HEK293 (cell line): ENCODE data around the gene INO80.

Experiments
- CTCF ChIA-PET: fragments of 350-600 bp; formaldehyde crosslinking; extraction: SDS; loops from one replicate; lab custom pipeline; 2021; ENCODE audit warnings: antibody characterized with exemption; lab: Yijun Ruan, JAX
- POLR2A ChIA-PET: fragments of 300-600 bp; formaldehyde crosslinking; extraction: SDS; loops from one replicate; lab custom pipeline; 2020; ENCODE audit warnings: antibody characterized with exemption, inconsistent platforms; lab: Yijun Ruan, JAX
- H3K27ac ChIP-seq: fragments of 200-500 bp; sonication (Bioruptor generic); 2 replicates; pipeline ENCODE4 v1.5.1; 2014; ENCODE audit warnings: low read depth, low read length, control low read depth, inconsistent platforms; ENCODE audit errors: extremely low read depth
- H3K36me3 ChIP-seq, 2 experiments: fragments of 200-500 bp in 1 of 2; sonication (Bioruptor generic) in 1 of 2; 1 replicate in 1 of 2; 2 replicates in 1 of 2; pipeline ENCODE4 v1.5.1; 2014 to 2017; ENCODE audit warnings: inconsistent platforms in 2 of 2, low read length in 2 of 2; ENCODE audit not compliant: control insufficient read depth in 2 of 2, insufficient read depth in 1 of 2
- H3K4me1 ChIP-seq: fragments of 200-500 bp; sonication (Bioruptor generic); 2 replicates; pipeline ENCODE4 v1.5.1; 2014; ENCODE audit warnings: mild to moderate bottlenecking, low read length, inconsistent platforms; ENCODE audit not compliant: control insufficient read depth, insufficient read depth
- H3K4me3 ChIP-seq: 2 replicates; pipeline ENCODE4 v1.5.1; 2011; ENCODE audit warnings: low read depth, mild to moderate bottlenecking, control low read depth, low read length, moderate library complexity
- H3K9me3 ChIP-seq: fragments of 200-500 bp; sonication (Bioruptor generic); 2 replicates; pipeline ENCODE4 v1.5.1; 2014; ENCODE audit warnings: low read depth, low read length, inconsistent platforms; ENCODE audit not compliant: control insufficient read depth, insufficient read depth
- BCL11A ChIP-seq: fragments of 450-650 bp; formaldehyde crosslinking; IDR thresholded peaks from 2 replicates; pipeline ENCODE4 v1.5.1; 2016; ENCODE audit warnings: low read depth, missing biosample characterization, missing genetic modification characterization
- OVOL3 ChIP-seq: fragments of 450-650 bp; formaldehyde crosslinking; IDR thresholded peaks from 2 replicates; pipeline ENCODE4 v1.5.1; 2016; ENCODE audit warnings: missing biosample characterization, missing genetic modification characterization
- ZBTB7A ChIP-seq: fragments of 450-650 bp; formaldehyde crosslinking; IDR thresholded peaks from 2 replicates; pipeline ENCODE4 v1.5.1; 2016; ENCODE audit warnings: low read depth, missing biosample characterization, missing genetic modification characterization
- ZIC2 ChIP-seq: fragments of 450-650 bp; formaldehyde crosslinking; IDR thresholded peaks from 2 replicates; pipeline ENCODE4 v1.5.1; 2016; ENCODE audit warnings: missing biosample characterization, missing genetic modification characterization
- ZNF133 ChIP-seq: fragments of 450-650 bp; formaldehyde crosslinking; IDR thresholded peaks from 2 replicates; pipeline ENCODE4 v1.5.1; 2016; ENCODE audit warnings: missing biosample characterization, missing genetic modification characterization
- ZNF146 ChIP-seq: fragments of 450-650 bp; formaldehyde crosslinking; IDR thresholded peaks from 2 replicates; pipeline ENCODE4 v1.5.1; 2016; ENCODE audit warnings: missing biosample characterization, missing genetic modification characterization
- ZNF747 ChIP-seq: fragments of 450-650 bp; formaldehyde crosslinking; IDR thresholded peaks from 2 replicates; pipeline ENCODE4 v1.5.1; 2016; ENCODE audit warnings: missing biosample characterization, missing genetic modification characterization
- ZNF76 ChIP-seq: fragments of 450-650 bp; formaldehyde crosslinking; IDR thresholded peaks from 2 replicates; pipeline ENCODE4; 2016; ENCODE audit warnings: low read depth, missing biosample characterization, missing genetic modification characterization, borderline replicate concordance
- ZSCAN30 ChIP-seq: fragments of 450-650 bp; IDR thresholded peaks from 2 replicates; pipeline ENCODE4 v1.5.1; 2018; ENCODE audit warnings: missing biosample characterization, mild to moderate bottlenecking, missing genetic modification characterization, moderate library complexity
- TF ChIP-seq, protein P1 (sequence below): fragments of 450-650 bp; formaldehyde crosslinking; IDR thresholded peaks from 2 replicates; pipeline ENCODE4 v1.5.1; 2016; ENCODE audit warnings: missing biosample characterization, missing genetic modification characterization, borderline replicate concordance
- TF ChIP-seq, protein P2 (sequence below): fragments of 450-650 bp; formaldehyde crosslinking; conservative IDR thresholded peaks from 2 replicates; pipeline ENCODE4 v1.5.1; 2016; ENCODE audit warnings: low read depth, missing biosample characterization, missing genetic modification characterization
- TF ChIP-seq, protein P3 (sequence below): fragments of 450-650 bp; formaldehyde crosslinking; IDR thresholded peaks from 2 replicates; pipeline ENCODE4 v1.5.1; 2016; ENCODE audit warnings: missing biosample characterization, missing genetic modification characterization
- TF ChIP-seq, protein P4 (sequence below): fragments of 450-650 bp; formaldehyde crosslinking; IDR thresholded peaks from 2 replicates; pipeline ENCODE4 v1.5.1; 2016; ENCODE audit warnings: missing biosample characterization, missing genetic modification characterization

INO80 gene

DNA sequence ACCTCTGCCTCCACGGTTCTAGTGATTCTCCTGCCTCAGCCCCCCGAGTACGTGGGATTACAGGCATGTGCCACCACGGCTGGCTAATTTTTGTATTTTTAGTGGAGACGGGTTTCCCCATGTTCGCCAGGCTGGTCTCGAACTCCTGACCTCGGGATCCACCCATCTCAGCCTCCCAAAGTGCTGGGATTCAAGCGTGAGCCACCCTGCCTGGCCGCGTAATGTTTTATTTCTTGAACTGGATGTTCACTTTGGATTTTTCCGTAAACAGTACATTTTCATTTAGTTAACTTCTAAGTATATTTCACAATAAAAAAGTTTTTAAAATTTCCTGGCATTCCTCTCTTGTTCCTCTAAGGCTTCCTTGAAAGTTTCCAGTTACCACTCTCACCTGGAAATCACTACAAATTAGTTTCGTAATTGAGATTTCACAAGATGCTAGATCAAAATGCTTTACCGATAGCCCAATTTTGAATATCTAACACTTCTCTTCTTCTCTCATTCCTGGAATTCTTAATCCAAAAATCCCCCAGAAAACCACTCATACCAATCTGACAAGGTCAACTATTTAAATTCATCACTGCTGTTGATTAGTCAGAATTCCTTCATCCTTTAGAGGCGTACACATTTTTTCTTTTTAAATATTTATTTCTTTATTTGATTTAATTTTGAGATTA, 44.7 kb upstream of the INO80 start:
- POLR2A ChIA-PET, result no interaction called here
- H3K9me3 ChIP-seq, result no peaks in the 10 kb centered on the region

DNA sequence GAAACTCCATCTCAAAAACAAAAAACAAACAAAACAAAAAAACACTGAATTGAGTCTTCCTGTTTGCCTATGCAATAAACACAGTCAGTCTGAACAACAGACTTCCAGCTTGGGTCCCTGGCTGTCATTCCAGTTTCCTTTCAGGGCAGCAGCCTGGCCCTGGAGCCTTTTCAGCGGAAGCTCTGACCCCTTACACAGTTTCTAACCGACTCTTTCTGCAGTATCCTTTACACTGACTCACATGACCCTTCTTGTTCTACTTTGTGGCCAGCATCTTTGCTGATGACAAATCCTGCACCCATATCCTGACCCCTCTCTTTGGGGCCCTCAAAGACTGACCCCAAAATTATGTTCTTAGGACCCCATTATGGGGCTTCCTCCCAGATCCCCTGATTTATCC, 38.3 kb upstream of the INO80 start:
- Histone ChIP-seq H3K27ac (no peak overlapping the region), H3K9me3 (no peaks in the 10 kb centered on the region), H3K36me3 (no peaks in the 10 kb centered on the region), H3K4me1 (no peaks in the 10 kb centered on the region), H3K4me3 (no peak overlapping the region)
- POLR2A ChIA-PET, result no interaction called here
- CTCF ChIA-PET, result interaction anchor here (0.6 kb wide), 1 partner anchor 69 kb away, joined by 6 read pairs; no protein-coding TSS in a partner anchor
- TF ChIP-seq BCL11A (tag by site-specific recombination) (no peak), ZNF76 (tag by site-specific recombination) (no peak), ZBTB7A (no peak), OVOL3 (tag by site-specific recombination) (no peak), ZSCAN30 (tag by site-specific recombination) (no peak), ZIC2 (no peak), ZNF747 (no peak)
- TF ChIP-seq, protein P1, sequence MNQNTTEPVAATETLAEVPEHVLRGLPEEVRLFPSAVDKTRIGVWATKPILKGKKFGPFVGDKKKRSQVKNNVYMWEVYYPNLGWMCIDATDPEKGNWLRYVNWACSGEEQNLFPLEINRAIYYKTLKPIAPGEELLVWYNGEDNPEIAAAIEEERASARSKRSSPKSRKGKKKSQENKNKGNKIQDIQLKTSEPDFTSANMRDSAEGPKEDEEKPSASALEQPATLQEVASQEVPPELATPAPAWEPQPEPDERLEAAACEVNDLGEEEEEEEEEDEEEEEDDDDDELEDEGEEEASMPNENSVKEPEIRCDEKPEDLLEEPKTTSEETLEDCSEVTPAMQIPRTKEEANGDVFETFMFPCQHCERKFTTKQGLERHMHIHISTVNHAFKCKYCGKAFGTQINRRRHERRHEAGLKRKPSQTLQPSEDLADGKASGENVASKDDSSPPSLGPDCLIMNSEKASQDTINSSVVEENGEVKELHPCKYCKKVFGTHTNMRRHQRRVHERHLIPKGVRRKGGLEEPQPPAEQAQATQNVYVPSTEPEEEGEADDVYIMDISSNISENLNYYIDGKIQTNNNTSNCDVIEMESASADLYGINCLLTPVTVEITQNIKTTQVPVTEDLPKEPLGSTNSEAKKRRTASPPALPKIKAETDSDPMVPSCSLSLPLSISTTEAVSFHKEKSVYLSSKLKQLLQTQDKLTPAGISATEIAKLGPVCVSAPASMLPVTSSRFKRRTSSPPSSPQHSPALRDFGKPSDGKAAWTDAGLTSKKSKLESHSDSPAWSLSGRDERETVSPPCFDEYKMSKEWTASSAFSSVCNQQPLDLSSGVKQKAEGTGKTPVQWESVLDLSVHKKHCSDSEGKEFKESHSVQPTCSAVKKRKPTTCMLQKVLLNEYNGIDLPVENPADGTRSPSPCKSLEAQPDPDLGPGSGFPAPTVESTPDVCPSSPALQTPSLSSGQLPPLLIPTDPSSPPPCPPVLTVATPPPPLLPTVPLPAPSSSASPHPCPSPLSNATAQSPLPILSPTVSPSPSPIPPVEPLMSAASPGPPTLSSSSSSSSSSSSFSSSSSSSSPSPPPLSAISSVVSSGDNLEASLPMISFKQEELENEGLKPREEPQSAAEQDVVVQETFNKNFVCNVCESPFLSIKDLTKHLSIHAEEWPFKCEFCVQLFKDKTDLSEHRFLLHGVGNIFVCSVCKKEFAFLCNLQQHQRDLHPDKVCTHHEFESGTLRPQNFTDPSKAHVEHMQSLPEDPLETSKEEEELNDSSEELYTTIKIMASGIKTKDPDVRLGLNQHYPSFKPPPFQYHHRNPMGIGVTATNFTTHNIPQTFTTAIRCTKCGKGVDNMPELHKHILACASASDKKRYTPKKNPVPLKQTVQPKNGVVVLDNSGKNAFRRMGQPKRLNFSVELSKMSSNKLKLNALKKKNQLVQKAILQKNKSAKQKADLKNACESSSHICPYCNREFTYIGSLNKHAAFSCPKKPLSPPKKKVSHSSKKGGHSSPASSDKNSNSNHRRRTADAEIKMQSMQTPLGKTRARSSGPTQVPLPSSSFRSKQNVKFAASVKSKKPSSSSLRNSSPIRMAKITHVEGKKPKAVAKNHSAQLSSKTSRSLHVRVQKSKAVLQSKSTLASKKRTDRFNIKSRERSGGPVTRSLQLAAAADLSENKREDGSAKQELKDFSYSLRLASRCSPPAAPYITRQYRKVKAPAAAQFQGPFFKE (tag by site-specific recombination), result no peak

More for the DNA sequence above, 44.7 kb upstream of the INO80 start:
- CTCF ChIA-PET, result no interaction called here
- Histone ChIP-seq H3K4me1 (no peaks in the 10 kb centered on the region), H3K36me3 (no peaks in the 10 kb centered on the region)
- TF ChIP-seq, protein P2, sequence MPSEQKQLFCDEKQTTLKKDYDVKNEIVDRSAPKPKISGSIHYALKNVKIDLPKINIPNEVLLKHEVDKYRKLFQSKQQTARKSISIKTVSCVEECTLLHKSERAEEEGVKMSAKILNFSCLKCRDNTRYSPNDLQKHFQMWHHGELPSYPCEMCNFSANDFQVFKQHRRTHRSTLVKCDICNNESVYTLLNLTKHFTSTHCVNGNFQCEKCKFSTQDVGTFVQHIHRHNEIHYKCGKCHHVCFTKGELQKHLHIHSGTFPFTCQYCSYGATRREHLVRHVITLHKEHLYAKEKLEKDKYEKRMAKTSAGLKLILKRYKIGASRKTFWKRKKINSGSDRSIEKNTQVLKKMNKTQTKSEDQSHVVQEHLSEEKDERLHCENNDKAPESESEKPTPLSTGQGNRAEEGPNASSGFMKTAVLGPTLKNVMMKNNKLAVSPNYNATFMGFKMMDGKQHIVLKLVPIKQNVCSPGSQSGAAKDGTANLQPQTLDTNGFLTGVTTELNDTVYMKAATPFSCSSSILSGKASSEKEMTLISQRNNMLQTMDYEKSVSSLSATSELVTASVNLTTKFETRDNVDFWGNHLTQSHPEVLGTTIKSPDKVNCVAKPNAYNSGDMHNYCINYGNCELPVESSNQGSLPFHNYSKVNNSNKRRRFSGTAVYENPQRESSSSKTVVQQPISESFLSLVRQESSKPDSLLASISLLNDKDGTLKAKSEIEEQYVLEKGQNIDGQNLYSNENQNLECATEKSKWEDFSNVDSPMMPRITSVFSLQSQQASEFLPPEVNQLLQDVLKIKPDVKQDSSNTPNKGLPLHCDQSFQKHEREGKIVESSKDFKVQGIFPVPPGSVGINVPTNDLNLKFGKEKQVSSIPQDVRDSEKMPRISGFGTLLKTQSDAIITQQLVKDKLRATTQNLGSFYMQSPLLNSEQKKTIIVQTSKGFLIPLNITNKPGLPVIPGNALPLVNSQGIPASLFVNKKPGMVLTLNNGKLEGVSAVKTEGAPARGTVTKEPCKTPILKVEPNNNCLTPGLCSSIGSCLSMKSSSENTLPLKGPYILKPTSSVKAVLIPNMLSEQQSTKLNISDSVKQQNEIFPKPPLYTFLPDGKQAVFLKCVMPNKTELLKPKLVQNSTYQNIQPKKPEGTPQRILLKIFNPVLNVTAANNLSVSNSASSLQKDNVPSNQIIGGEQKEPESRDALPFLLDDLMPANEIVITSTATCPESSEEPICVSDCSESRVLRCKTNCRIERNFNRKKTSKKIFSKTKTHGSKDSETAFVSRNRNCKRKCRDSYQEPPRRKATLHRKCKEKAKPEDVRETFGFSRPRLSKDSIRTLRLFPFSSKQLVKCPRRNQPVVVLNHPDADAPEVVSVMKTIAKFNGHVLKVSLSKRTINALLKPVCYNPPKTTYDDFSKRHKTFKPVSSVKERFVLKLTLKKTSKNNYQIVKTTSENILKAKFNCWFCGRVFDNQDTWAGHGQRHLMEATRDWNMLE (tag by site-specific recombination), result no peak
- TF ChIP-seq, protein P3, sequence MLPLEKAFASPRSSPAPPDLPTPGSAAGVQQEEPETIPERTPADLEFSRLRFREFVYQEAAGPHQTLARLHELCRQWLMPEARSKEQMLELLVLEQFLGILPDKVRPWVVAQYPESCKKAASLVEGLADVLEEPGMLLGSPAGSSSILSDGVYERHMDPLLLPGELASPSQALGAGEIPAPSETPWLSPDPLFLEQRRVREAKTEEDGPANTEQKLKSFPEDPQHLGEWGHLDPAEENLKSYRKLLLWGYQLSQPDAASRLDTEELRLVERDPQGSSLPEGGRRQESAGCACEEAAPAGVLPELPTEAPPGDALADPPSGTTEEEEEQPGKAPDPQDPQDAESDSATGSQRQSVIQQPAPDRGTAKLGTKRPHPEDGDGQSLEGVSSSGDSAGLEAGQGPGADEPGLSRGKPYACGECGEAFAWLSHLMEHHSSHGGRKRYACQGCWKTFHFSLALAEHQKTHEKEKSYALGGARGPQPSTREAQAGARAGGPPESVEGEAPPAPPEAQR, result no peak
- TF ChIP-seq ZNF146 (no peak), BCL11A (tag by site-specific recombination) (no peak), ZNF133 (tag by site-specific recombination) (no peak)
- TF ChIP-seq, protein P4, sequence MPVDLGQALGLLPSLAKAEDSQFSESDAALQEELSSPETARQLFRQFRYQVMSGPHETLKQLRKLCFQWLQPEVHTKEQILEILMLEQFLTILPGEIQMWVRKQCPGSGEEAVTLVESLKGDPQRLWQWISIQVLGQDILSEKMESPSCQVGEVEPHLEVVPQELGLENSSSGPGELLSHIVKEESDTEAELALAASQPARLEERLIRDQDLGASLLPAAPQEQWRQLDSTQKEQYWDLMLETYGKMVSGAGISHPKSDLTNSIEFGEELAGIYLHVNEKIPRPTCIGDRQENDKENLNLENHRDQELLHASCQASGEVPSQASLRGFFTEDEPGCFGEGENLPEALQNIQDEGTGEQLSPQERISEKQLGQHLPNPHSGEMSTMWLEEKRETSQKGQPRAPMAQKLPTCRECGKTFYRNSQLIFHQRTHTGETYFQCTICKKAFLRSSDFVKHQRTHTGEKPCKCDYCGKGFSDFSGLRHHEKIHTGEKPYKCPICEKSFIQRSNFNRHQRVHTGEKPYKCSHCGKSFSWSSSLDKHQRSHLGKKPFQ (tag by site-specific recombination), result no peak
- TF ChIP-seq, all 188 proteins: peak for 0
- H3K27ac ChIP-seq, result no peak overlapping the region
- no peak overlapping the region for H3K4me3 ChIP-seq
